MG63 (cell line): ENCODE data around the gene AHCYL1. TPM values are rescaled to one million over a fixed set of nuclear protein-coding genes. Genes with fewer than 3 reads are reported as not detected.
A peak's percentile ranks its signal among the peaks of the same experiment; 100 is the strongest.

ENCODE experiments used
- DNase-seq: peaks from one replicate; pipeline ENCODE4 v3.0.0-alpha.2; 2020
- H3K27me3 ChIP-seq: fragments of 250-450 bp; sonication (Bioruptor Pico); 2 replicates; pipeline ENCODE4 v1.5.1; 2020; ENCODE audit warnings: mild to moderate bottlenecking, moderate library complexity
- H3K36me3 ChIP-seq: fragments of 250-450 bp; sonication (Bioruptor Pico); 2 replicates; pipeline ENCODE4 v1.5.1; 2020; ENCODE audit warnings: mild to moderate bottlenecking, moderate library complexity
- H3K4me3 ChIP-seq: fragments of 250-450 bp; sonication (Bioruptor Pico); 2 replicates; pipeline ENCODE4 v1.5.1; 2020; ENCODE audit warnings: mild to moderate bottlenecking, moderate library complexity
- H3K9me3 ChIP-seq: fragments of 250-450 bp; sonication (Bioruptor Pico); 2 replicates; pipeline ENCODE4 v1.5.1; 2020; ENCODE audit warnings: mild to moderate bottlenecking, moderate library complexity
- total RNA-seq: library from RNA; depleted of rRNA; stranded (reverse); fragments of >200 nt; shearing (Covaris generic); gene quantifications from 2 replicates; pipeline ENCODE4 v1.2.3, GENCODE V29; 2014; ENCODE audit warnings: low replicate concordance

Gene AHCYL1
- total RNA-seq, 1 experiment from 2014 or later = 55.4 TPM

DNA sequence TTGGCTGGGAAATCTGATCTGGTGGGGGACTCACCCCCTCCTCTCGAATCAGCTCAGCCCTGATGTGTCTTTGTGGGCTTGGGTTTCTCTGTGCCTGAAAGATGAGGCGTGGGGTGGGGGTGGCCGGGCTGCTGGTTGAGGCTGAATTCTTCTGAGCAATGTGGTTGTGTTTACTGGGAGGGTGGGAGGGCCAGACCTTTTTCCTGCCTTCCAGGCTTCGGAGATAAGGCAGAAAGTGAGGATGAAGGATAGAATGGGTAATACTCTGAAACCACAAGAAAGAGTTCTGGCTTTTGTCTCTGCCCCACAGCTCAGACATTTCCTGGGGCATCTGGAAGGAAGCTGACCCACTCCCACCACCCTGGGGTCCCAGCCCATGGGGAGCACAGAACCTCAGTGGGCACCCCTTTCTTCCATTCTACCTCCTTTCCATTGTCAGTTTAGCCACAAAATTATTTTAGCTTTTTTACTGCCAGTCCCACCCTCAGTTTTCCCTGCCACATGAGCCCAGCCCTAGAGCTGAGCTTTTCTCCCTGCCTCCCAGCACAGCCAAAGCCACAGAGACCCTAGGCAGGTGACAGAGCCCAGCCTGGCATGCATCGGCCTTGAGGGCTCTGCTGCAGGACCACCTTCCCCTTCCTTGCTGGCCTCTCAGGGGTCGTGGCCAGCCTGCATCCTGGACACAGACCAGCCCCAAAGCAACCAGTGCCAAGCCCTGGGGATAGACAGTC lies 74.7 kb downstream of the AHCYL1 start:
- DNase-seq = no peak
- H3K9me3 ChIP-seq = no peaks in the 10 kb centered on the region

DNA sequence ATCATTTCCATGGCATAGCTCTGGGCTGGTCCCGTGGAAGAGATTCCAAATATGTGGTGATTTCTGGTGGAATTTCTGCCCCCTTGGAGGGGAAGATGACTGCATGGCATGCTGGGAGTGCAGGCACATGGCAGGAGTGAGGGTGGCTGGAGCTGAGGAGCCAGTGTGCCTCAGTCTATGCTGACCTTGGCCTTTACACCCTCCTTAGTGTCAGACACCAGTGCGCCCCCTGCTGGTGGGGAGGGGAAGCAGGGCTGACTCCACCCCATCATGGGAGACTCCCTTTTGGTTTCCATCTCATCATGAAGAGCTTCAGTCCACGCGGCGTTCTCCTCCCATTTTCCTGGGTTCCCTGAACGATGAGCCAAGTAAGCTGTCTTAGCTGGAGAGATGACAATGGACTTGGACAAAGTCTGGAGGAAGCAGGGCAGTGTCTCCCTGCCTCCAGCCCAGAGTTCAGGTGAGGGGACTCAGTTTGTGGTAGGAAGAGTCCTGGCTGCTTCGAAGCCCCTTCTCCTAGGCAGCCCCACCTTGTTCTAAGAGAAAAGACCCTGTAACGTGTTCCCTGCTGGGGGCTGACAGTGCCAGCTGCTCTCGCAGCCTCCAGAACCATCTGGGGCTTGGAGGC lies 75.6 kb downstream of the AHCYL1 start:
- peaks cover 78% of the 10 kb centered on the region for H3K36me3 ChIP-seq
- H3K27me3 ChIP-seq = no peaks in the 10 kb centered on the region
- H3K4me3 ChIP-seq = no peak overlapping the region
- DNase-seq = peak; percentile 74
- H3K9me3 ChIP-seq = no peaks in the 10 kb centered on the region

More for the DNA sequence above, 74.7 kb downstream of the AHCYL1 start:
- H3K27me3 ChIP-seq = no peaks in the 10 kb centered on the region
- no peak overlapping the region for H3K4me3 ChIP-seq
- H3K36me3 ChIP-seq = peaks cover 78% of the 10 kb centered on the region

DNA sequence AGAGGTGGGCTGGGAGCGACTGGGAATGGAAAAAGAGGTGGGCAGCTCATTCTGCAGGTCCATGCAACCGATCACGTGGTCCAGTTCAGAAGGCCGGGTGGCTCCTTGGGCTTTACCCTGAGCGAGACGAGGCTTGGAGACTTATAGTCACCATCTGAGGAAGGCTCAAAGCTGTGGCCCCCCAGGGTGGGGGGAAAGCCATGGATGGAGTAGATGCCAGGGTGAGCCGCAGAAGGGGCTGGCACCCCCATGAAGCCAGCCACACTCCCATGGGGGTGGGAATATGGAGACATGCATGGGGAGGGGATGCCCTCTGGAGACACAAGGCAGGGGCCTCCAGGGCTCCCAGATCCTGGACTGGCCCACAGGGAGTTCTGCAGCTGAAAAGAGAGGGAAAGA lies 76.1 kb downstream of the AHCYL1 start:
- Histone ChIP-seq H3K4me3 (no peak overlapping the region), H3K9me3 (no peaks in the 10 kb centered on the region), H3K36me3 (peaks cover 76% of the 10 kb centered on the region), H3K27me3 (no peaks in the 10 kb centered on the region)
- no peak for DNase-seq

DNA sequence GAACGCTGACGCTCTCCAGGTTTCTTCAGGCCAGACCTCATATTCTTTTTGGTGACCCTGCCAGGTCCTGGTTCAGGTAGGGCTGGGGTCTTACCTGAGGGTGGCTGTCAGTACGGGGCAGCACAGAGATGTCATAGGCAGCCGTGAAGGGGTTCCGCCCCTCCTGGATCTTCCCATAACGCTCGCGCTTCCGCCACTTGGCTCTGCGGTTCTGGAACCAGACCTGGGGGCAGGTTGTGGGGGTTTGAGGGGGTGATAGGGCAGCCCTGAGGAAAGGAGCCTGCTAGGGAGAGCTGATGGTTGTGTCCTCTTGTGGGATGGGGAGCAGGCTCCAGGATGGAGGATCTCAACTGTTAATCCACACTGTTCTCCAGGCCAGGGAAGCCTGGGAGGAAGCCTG lies 76.8 kb downstream of the AHCYL1 start:
- Histone ChIP-seq H3K27me3 (no peaks in the 10 kb centered on the region), H3K36me3 (peaks cover 75% of the 10 kb centered on the region), H3K4me3 (no peak overlapping the region), H3K9me3 (no peaks in the 10 kb centered on the region)
- DNase-seq = no peak

DNA sequence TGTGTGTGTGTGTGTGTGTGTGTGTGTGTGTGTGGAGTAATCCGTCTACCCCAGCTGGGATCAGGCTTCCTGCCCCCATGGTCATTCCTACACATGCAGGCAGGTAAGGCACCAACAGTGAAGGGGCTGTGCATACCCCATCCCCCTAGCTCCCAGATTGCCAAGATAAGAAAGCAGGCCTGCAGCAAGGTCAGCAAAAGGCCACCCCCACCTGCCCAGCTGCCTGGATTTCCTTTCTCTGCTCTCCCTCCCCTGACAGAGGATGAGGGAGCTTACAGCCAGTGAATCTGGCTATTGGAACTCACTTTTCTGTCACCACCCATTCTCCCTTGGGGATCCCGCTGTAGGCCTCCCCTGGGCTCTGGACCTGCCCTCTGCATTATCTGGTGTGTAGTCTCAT lies 78.0 kb downstream of the AHCYL1 start:
- DNase-seq = no peak
- Histone ChIP-seq H3K9me3 (no peaks in the 10 kb centered on the region), H3K36me3 (peaks cover 75% of the 10 kb centered on the region), H3K4me3 (no peak overlapping the region), H3K27me3 (no peaks in the 10 kb centered on the region)

DNA sequence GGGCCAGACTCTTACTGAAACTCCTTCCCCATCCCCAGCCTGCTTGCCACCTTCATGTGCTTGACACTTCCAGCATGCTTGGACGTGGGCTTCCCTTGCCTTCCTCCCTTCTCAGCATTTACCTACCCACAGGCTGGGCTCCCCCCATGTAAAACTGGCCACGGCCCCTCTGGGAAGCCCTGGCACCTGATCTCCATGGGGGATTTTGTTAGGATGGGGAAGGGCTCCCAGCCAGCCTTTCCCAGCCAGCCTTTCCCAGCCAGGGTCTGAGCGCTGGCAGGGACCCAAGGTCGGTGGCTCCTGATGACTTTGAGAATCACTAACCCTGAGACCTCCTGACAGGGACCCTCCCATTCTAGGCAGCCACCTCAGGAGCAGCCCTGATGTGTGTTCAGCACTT lies 79.2 kb downstream of the AHCYL1 start:
- DNase-seq = no peak
- H3K9me3 ChIP-seq = no peaks in the 10 kb centered on the region
- no peak overlapping the region for H3K4me3 ChIP-seq
- peaks cover 75% of the 10 kb centered on the region for H3K36me3 ChIP-seq
- H3K27me3 ChIP-seq = no peaks in the 10 kb centered on the region

DNA sequence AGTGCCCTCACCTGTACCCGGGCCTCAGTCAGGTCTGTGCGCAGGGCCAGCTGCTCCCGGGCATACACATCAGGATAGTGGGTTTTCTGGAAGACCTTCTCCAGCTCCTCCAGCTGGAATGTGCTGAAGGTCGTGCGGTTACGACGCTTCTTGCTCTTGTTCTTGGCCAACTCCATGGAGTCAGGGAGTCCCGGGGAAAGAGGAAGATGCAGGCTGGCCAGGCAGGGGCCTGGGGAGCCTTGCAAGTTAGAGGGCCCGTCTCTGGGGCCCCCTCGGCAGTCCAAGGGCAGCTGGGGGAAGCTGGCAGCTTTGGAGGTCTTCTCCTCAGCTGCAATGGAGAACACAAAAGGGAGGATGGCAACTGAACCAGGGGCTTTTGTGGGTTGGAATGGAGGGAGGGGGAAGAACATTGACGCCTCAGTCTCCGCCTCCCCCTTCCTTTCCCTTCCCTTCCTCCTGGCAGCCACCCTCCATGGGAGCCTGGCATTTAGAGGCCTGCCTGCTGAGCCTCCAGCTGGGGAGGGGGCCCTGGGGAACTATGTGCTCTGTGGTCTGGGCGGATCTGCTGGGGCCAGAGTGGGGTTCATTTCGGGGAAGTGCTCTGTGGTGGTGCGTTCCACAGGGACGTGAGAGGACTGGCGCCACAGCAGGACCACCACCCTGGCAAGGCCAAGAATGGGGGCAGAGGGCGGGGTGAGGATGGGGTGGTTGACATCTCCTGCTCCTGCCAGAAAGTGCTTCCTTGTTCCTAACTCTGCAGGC lies 80.2 kb downstream of the AHCYL1 start:
- no peak for DNase-seq
- Histone ChIP-seq H3K36me3 (peaks cover 74% of the 10 kb centered on the region), H3K27me3 (no peaks in the 10 kb centered on the region), H3K9me3 (no peaks in the 10 kb centered on the region), H3K4me3 (no peak overlapping the region)

DNA sequence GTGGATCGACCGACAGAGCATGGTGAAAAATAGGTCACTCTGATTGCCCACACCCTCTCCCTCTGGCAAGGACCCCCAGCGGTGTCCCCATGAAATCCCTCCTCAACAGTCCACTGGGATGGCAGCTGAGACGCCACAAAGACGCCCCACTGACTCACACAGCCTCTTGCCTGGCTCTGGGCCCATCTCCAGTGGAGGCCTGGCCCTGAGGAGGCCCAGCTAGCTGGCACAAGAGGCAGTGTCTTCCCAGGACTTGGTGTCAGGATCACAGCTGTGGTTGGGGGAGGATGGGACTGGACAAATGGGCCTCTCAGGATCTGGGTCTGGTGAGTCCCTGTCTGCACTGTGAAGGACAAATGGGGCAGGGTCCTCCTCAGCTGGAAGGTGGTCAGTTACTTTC lies 81.3 kb downstream of the AHCYL1 start:
- peak; percentile 91 for DNase-seq
- no peaks in the 10 kb centered on the region for H3K27me3 ChIP-seq
- H3K36me3 ChIP-seq = peaks cover 63% of the 10 kb centered on the region

DNA sequence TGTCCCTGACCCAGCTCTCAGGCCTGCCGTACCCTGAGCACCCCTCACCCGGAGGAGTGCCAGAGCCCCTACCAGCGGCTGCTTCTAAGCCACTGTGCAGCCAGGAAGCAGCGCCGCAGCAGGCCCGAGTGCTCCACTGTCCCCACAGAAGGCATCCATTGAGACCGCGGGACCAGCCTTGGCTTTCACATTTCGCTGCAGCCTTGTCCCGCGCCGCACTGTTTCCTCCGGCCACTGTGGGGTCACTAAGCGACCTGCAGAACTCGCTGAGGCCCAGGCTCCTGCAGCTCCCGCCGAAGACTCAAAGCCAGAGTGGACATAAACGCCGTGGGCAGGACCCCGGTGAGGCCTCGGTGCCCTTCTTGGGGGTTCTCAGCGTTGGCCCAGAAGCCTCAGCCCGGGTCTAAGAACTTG lies 82.9 kb downstream of the AHCYL1 start:
- no peaks in the 10 kb centered on the region for H3K9me3 ChIP-seq
- DNase-seq = no peak
- H3K4me3 ChIP-seq = no peak overlapping the region
- H3K27me3 ChIP-seq = no peaks in the 10 kb centered on the region
- peaks cover 47% of the 10 kb centered on the region for H3K36me3 ChIP-seq

More for the DNA sequence above, 81.3 kb downstream of the AHCYL1 start:
- Histone ChIP-seq H3K9me3 (no peaks in the 10 kb centered on the region), H3K4me3 (no peak overlapping the region)

DNA sequence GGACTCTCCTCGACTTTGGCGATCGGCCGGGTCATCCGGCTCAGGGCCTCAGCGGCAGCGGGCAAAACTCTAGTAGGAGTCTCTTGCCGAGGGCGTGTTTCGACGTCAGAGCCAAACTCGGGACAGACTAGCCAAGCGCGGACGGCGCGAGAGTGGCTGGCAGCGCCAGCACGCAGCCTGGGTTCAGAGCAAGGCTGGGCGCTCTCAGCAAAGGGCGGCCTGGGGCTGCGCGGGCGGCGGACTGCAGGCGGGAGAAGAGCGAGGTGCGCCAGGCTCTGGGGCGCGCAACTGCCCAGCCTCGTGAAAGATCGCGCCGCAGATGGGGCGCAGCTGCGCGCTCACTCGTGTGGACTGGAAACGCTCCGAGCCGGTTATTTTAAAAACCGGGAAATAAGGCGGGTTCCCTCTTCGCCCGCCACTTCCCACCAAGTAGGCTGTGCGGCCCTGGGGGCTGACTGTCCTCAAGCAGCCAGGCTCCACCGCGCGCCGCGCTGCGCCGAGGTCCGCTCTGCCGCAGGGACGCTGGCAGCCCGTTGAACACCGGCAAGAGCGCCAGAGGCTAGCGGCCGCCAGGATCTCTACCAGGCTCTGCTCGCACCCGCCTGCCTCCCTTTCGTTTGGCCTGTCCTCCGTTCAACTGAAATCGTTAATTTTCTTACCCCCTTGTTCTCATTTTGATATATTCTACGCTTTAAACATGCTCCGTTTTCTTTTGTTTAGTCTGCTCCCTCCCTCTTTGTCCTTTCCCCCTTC lies 83.5 kb downstream of the AHCYL1 start:
- peaks cover 42% of the 10 kb centered on the region for H3K36me3 ChIP-seq
- no peak overlapping the region for H3K4me3 ChIP-seq
- H3K27me3 ChIP-seq = no peaks in the 10 kb centered on the region
- DNase-seq = no peak
- no peaks in the 10 kb centered on the region for H3K9me3 ChIP-seq

DNA sequence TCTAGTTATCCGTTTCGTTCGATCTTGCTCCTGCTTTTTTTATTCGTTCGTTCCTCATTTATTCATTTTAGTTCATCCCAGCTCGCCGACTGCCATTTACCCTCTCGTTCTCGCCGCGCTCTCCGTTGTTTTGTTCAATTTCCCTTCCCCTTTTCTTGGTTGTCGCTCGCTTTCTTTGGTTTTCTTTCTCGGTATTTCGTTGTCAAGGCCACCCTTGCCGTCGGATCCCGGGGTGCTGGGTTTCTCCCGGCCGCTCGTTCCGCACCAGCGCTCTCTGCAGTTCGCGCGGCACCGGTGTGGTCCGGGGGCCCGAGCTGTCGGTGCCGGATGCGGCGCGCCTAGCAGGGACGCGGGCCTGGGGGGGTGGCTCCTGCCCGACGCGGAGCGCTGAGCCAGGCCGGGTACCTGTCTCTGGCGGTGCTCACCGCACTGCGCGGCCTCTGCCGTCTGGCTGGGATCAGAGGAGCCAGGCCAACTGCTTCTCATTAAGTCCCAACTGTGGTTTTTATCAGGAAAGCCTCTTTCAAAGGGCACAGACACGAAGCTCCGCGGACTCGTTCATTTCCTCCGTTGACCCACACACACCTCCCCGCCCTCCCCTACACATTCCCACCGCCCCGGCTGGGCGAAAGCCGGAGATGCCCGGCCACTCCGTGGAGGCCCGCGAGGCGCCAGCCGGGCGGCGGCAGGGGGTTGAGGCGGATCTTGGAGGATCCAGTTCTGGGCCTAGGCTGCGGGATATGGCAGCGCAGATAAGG lies 84.3 kb downstream of the AHCYL1 start:
- DNase-seq = no peak
- H3K9me3 ChIP-seq = no peaks in the 10 kb centered on the region
- H3K36me3 ChIP-seq = peaks cover 38% of the 10 kb centered on the region
- no peaks in the 10 kb centered on the region for H3K27me3 ChIP-seq
- peak overlapping the region; percentile 59 for H3K4me3 ChIP-seq

DNA sequence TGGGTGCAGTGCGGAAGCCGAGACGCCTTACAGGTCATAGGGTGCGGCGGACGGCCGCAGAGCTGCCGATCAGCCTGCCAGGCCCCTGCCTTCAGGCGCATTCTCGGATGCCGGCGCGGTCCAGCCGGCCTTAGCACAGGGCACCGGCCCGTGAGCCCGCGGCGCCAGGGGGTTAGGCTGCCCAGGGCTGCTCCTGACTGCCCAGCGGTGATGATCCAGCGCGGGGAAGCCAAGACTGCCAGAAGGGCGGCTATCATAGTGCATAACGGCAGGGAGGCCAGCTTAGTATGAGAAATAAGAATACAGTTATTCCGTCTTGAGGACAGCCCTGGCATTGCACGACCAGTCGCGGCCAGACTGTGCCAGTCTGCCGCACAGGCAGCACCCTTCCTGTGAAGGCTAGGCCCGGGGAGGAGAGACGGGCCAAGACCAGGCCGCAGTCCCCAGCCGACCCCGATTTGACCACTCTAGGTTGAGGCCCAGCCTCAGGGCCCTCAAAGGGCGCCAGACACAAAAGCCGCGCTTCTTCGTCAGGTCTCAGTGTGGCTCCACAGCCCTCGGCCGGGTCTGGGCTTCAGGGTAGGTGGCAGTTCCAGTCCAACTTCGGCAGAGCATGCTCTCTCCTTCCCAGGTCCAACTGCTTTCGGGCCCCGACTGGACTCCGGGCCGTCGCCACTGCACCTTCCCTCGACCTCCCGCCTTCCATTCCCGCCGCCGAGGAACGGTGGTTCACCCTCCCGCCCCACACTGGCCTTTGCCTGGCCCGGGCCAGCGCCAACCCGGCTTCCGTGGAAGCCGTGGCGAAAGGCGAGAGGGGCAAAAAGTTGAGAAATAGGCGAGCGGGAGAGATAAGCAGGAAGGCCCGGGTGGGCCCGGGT lies 85.1 kb downstream of the AHCYL1 start:
- Histone ChIP-seq H3K36me3 (peaks cover 35% of the 10 kb centered on the region), H3K9me3 (no peaks in the 10 kb centered on the region), H3K27me3 (no peaks in the 10 kb centered on the region), H3K4me3 (peak overlapping the region; percentile 59)
- peak; percentile 54 for DNase-seq

DNA sequence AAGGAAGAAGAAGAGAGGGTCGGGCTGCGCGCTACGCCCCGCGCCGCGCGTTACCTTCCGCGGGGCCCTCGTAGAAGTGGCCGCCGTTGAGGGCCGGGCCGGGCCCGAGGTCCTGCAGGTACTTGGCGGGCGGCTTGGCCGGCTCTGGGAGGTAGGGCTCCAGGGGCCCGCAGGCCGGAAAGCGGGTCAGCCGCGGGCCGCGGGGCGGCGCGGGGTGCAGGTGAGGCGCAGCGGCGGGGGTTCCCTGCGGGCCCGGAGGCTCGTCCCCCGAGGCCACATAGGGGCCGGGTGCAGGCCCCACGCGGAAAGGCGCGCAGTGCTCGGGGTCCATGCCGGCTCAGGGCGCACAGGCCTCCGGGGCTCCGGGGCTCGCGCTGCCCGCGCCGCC lies 85.7 kb downstream of the AHCYL1 start:
- H3K36me3 ChIP-seq = peaks cover 28% of the 10 kb centered on the region
- no peaks in the 10 kb centered on the region for H3K27me3 ChIP-seq
- H3K4me3 ChIP-seq = peak overlapping the region; percentile 59
- no peak for DNase-seq
- H3K9me3 ChIP-seq = no peaks in the 10 kb centered on the region

DNA sequence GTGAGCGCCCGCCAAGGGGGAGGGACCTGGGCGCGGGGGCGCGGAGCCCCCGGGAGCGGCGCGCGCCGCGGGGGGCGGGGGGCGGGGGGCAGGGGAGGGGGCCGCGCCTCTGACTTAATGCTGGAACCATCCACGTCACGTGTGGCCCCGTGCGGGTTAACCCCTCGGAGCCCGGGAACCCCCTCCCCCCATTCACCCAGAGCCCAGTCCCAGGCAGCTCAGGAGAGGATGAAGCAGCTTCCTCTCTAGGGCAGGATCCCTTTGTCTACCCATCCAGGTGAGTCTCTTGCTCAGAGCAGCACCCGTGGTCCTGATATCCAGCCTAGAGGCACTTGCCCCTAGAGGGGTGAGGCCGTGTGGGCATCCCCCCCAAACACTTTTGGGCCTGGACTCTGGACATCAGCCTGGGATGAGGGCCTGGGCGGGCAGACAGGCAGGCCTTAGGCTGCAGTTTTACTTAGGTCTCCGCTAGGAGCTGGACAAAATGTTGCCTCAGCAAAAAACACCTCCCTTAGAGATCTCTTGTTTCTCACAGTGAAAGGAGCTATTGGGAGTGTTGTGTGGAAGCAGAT lies 86.2 kb downstream of the AHCYL1 start, which contains the start of gene ALX3:
Gene ALX3, minus strand, starts transcription at position 2 of the 572 bp plus-strand sequence. CDS start 60 bp downstream, outside the sequence.
- peak; percentile 55 for DNase-seq
- peaks cover 26% of the 10 kb centered on the region for H3K36me3 ChIP-seq
- no peaks in the 10 kb centered on the region for H3K27me3 ChIP-seq
- no peaks in the 10 kb centered on the region for H3K9me3 ChIP-seq
- peak within 1 kb of the TSS; percentile 59 for H3K4me3 ChIP-seq
